ENCODE results near the gene CIB1. TPM values are rescaled to one million over a fixed set of nuclear protein-coding genes. Genes with fewer than 3 reads are reported as not detected.

The CIB1 gene
- total and polyA plus RNA-seq, 4 experiments from 2014 or later, result 95.2 to 345 (median 179) TPM

GRCh38 chr15:90212221-90213098, 21.3 kb downstream of the CIB1 start:
- Histone ChIP-seq H3K4me1 (ENCODE audit: insufficient read depth, low read length) (peaks cover 22% of the 10 kb centered on the region), H3K36me3 (ENCODE audit: insufficient read depth, low read length) (no peaks in the 10 kb centered on the region), H3K4me3 (ENCODE audit: low read length in 2 of 2) (no peak overlapping the region), H3K27me3 (ENCODE audit: insufficient read depth, low read length) (no peaks in the 10 kb centered on the region), H3K27ac (ENCODE audit: low read depth, low read length) (no peak overlapping the region), H3K9me3 (ENCODE audit: control insufficient read depth in 1 of 2, low read length in 2 of 2) (no peaks in the 10 kb centered on the region)
- Mint-ChIP-seq H3K4me1 (peaks cover 21 to 36% (median 33%) of the 10 kb centered on the region in 4 donors), H3K9me3 (no peaks in the 10 kb centered on the region), H3K36me3 (peaks cover 0 to 9% of the 10 kb centered on the region in 2 donors), H3K4me3 (no peak overlapping the region), H3K27me3 (no peaks in the 10 kb centered on the region), H3K27ac (no peak overlapping the region)
- intact Hi-C loops (cut with micrococcal nuclease), result no loop called here
- no peak for DNase-seq
- POLR2A ChIA-PET (ENCODE audit: partially characterized antibody), result interaction anchor here (1.3 kb wide), 1 partner anchor 11 kb away, joined by 6 read pairs; the partner anchor contains the start of gene SEMA4B
- CTCF ChIA-PET (ENCODE audit: partially characterized antibody), result no interaction called here

GRCh38 chr15:90211440-90212143, 22.1 kb downstream of the CIB1 start:
- H3K27ac ChIP-seq (ENCODE audit: low read depth, low read length), result no peak overlapping the region
- Mint-ChIP-seq H3K9me3 (no peaks in the 10 kb centered on the region), H3K4me1 (peaks cover 21 to 36% (median 33%) of the 10 kb centered on the region in 4 donors), H3K27me3 (no peaks in the 10 kb centered on the region), H3K27ac (peak overlapping the region in 1 of 7 donors; percentile 31), H3K36me3 (peaks cover 0 to 6% of the 10 kb centered on the region in 2 donors), H3K4me3 (no peak overlapping the region)
- DNase-seq, result no peak
- H3K36me3 ChIP-seq (ENCODE audit: insufficient read depth, low read length), result no peaks in the 10 kb centered on the region
- H3K9me3 ChIP-seq (ENCODE audit: control insufficient read depth in 1 of 2, low read length in 2 of 2), result no peaks in the 10 kb centered on the region
- CTCF ChIA-PET (ENCODE audit: partially characterized antibody), result no interaction called here
- intact Hi-C loops (cut with micrococcal nuclease), result no loop called here
- POLR2A ChIA-PET (ENCODE audit: partially characterized antibody), result interaction anchor here (1.3 kb wide), 1 partner anchor 11 kb away, joined by 6 read pairs; the partner anchor contains the start of gene SEMA4B
- peaks cover 22% of the 10 kb centered on the region for H3K4me1 ChIP-seq (ENCODE audit: insufficient read depth, low read length)
- no peaks in the 10 kb centered on the region for H3K27me3 ChIP-seq (ENCODE audit: insufficient read depth, low read length)
- H3K4me3 ChIP-seq (ENCODE audit: low read length in 2 of 2), result no peak overlapping the region

- Histone ChIP-seq H3K9me3 (ENCODE audit: control insufficient read depth in 1 of 2, low read length in 2 of 2) (no peaks in the 10 kb centered on the region), H3K36me3 (ENCODE audit: insufficient read depth, low read length) (no peaks in the 10 kb centered on the region), H3K27ac (ENCODE audit: low read depth, low read length) (no peak overlapping the region), H3K4me3 (ENCODE audit: low read length in 2 of 2) (no peak overlapping the region), H3K4me1 (ENCODE audit: insufficient read depth, low read length) (peaks cover 22% of the 10 kb centered on the region), H3K27me3 (ENCODE audit: insufficient read depth, low read length) (no peaks in the 10 kb centered on the region)
- ChIA-PET CTCF (ENCODE audit: partially characterized antibody) (no interaction called here), POLR2A (ENCODE audit: partially characterized antibody) (interaction anchor here (1.7 kb wide), 1 partner anchor 10 kb away, joined by 4 read pairs; the partner anchor contains the start of gene SEMA4B)
- intact Hi-C loops (cut with micrococcal nuclease), result no loop called here
- Mint-ChIP-seq H3K9me3 (no peaks in the 10 kb centered on the region), H3K36me3 (peaks cover 0 to 6% of the 10 kb centered on the region in 2 donors), H3K27me3 (no peaks in the 10 kb centered on the region), H3K4me3 (peak overlapping the region in 2 of 8 donors; percentile 15 to 44), H3K4me1 (peaks cover 19 to 37% (median 33%) of the 10 kb centered on the region in 4 donors), H3K27ac (peak overlapping the region in 2 of 7 donors; percentile 37 to 84)
- no peak for DNase-seq
These were observed 22.7 kb downstream of the CIB1 start for GRCh38 chr15:90211009-90211408.

- DNase-seq, result no peak
- H3K27ac Mint-ChIP-seq, result peak overlapping the region in 5 of 7 donors; percentile 37 to 90 (median 70)
- H3K36me3 Mint-ChIP-seq, result peaks cover 0 to 6% of the 10 kb centered on the region in 2 donors
- H3K27me3 ChIP-seq (ENCODE audit: insufficient read depth, low read length), result no peaks in the 10 kb centered on the region
- H3K27me3 Mint-ChIP-seq, result no peaks in the 10 kb centered on the region
- peaks cover 22% of the 10 kb centered on the region for H3K4me1 ChIP-seq (ENCODE audit: insufficient read depth, low read length)
- H3K4me3 Mint-ChIP-seq, result peak overlapping the region in 2 of 8 donors; percentile 15 to 44
- H3K27ac ChIP-seq (ENCODE audit: low read depth, low read length), result no peak overlapping the region
- H3K4me1 Mint-ChIP-seq, result peaks cover 19 to 41% (median 33%) of the 10 kb centered on the region in 4 donors
- H3K9me3 Mint-ChIP-seq, result no peaks in the 10 kb centered on the region
- no peaks in the 10 kb centered on the region for H3K9me3 ChIP-seq (ENCODE audit: control insufficient read depth in 1 of 2, low read length in 2 of 2)
- ChIA-PET CTCF (ENCODE audit: partially characterized antibody) (no interaction called here), POLR2A (ENCODE audit: partially characterized antibody) (interaction anchor here (1.7 kb wide), 1 partner anchor 10 kb away, joined by 4 read pairs; the partner anchor contains the start of gene SEMA4B)
- intact Hi-C loops (cut with micrococcal nuclease), result no loop called here
- H3K4me3 ChIP-seq (ENCODE audit: low read length in 2 of 2), result no peak overlapping the region
- no peaks in the 10 kb centered on the region for H3K36me3 ChIP-seq (ENCODE audit: insufficient read depth, low read length)
These were observed 23.1 kb downstream of the CIB1 start for GRCh38 chr15:90210593-90210992.

GRCh38 chr15:90209591-90209990, 24.1 kb downstream of the CIB1 start:
- H3K27ac ChIP-seq (ENCODE audit: low read depth, low read length), result no peak overlapping the region
- ChIA-PET POLR2A (ENCODE audit: partially characterized antibody) (interaction anchor here (1.7 to 2.2 kb wide), 3 partner anchors 9 to 24 kb away, joined by 4 to 6 read pairs (median 5); partner anchors contain the start of genes CIB1 and SEMA4B), CTCF (ENCODE audit: partially characterized antibody) (interaction anchor here (1.2 kb wide), 1 partner anchor 20 kb away, joined by 3 read pairs; no protein-coding TSS in a partner anchor)
- Mint-ChIP-seq H3K4me1 (peaks cover 17 to 40% (median 32%) of the 10 kb centered on the region in 4 donors), H3K36me3 (peaks cover 0 to 6% of the 10 kb centered on the region in 2 donors), H3K9me3 (no peaks in the 10 kb centered on the region), H3K27me3 (no peaks in the 10 kb centered on the region), H3K4me3 (peak overlapping the region in 3 of 8 donors; percentile 15 to 60 (median 43)), H3K27ac (peak overlapping the region in 6 of 7 donors; percentile 38 to 84 (median 48))
- no peak overlapping the region for H3K4me3 ChIP-seq (ENCODE audit: low read length in 2 of 2)
- H3K9me3 ChIP-seq (ENCODE audit: control insufficient read depth in 1 of 2, low read length in 2 of 2), result no peaks in the 10 kb centered on the region
- peaks cover 22% of the 10 kb centered on the region for H3K4me1 ChIP-seq (ENCODE audit: insufficient read depth, low read length)
- H3K27me3 ChIP-seq (ENCODE audit: insufficient read depth, low read length), result no peaks in the 10 kb centered on the region
- DNase-seq, result no peak
- no peaks in the 10 kb centered on the region for H3K36me3 ChIP-seq (ENCODE audit: insufficient read depth, low read length)
- intact Hi-C loops (cut with micrococcal nuclease), result no loop called here

GRCh38 chr15:90208356-90208755, 25.4 kb downstream of the CIB1 start:
- intact Hi-C loops (cut with micrococcal nuclease), result no loop called here
- Mint-ChIP-seq H3K4me1 (peaks cover 17 to 36% (median 30%) of the 10 kb centered on the region in 4 donors), H3K4me3 (no peak overlapping the region), H3K9me3 (no peaks in the 10 kb centered on the region), H3K27ac (no peak overlapping the region), H3K36me3 (peaks cover 0 to 6% of the 10 kb centered on the region in 2 donors), H3K27me3 (no peaks in the 10 kb centered on the region)
- H3K9me3 ChIP-seq (ENCODE audit: control insufficient read depth in 1 of 2, low read length in 2 of 2), result no peaks in the 10 kb centered on the region
- no peak overlapping the region for H3K27ac ChIP-seq (ENCODE audit: low read depth, low read length)
- H3K4me3 ChIP-seq (ENCODE audit: low read length in 2 of 2), result no peak overlapping the region
- POLR2A ChIA-PET (ENCODE audit: partially characterized antibody), result interaction anchor here (1.9 to 2.2 kb wide), 2 partner anchors 23 to 25 kb away, joined by 5 to 6 read pairs; partner anchors contain the start of gene CIB1
- no peaks in the 10 kb centered on the region for H3K27me3 ChIP-seq (ENCODE audit: insufficient read depth, low read length)
- H3K4me1 ChIP-seq (ENCODE audit: insufficient read depth, low read length), result peaks cover 22% of the 10 kb centered on the region
- no peak for DNase-seq
- CTCF ChIA-PET (ENCODE audit: partially characterized antibody), result interaction anchor here (0.6 to 3.8 kb wide), 3 partner anchors 10 to 78 kb away, joined by 3 to 14 read pairs (median 3); no protein-coding TSS in a partner anchor
- no peaks in the 10 kb centered on the region for H3K36me3 ChIP-seq (ENCODE audit: insufficient read depth, low read length)

Measured in CD4-positive, alpha-beta memory T cell (primary cell).